Breast epithelium (tissue), 4 donors: ENCODE measurements around the gene PRR5L. TPM values are rescaled to one million over a fixed set of nuclear protein-coding genes. Genes with fewer than 3 reads are reported as not detected.

Experiments
- DNase-seq, 2 donors: peaks; one replicate each; pipeline ENCODE4 v3.0.0-alpha.2; 2019; ENCODE audit warnings: low spot score in 2 of 2
- H3K27ac ChIP-seq, 2 donors: fragments of 200-600 bp; sonication (generic) in 1 of 2; one replicate each; pipeline ENCODE4 v1.5.1; 2016 to 2019; ENCODE audit warnings: mild to moderate bottlenecking in 1 of 2
- H3K27me3 ChIP-seq, 2 donors: fragments of 200-600 bp; sonication (generic) in 1 of 2; one replicate each; pipeline versions ENCODE4 v1.5.1 to v1.6.0; 2017 to 2019; ENCODE audit warnings: control low read depth in 1 of 2, mild to moderate bottlenecking in 1 of 2
- H3K36me3 ChIP-seq: fragments of 200-600 bp; one replicate; pipeline ENCODE4 v1.5.1; 2019
- H3K4me1 ChIP-seq, 2 donors: fragments of 200-600 bp; sonication (generic); one replicate each; pipeline ENCODE4 v1.5.1; 2016 to 2019; ENCODE audit warnings: control low read depth in 1 of 2
- H3K4me3 ChIP-seq, 3 donors: fragments of 200-600 bp; sonication (generic); 1 replicate in 2 of 3; 2 replicates in 1 of 3; pipeline ENCODE4 v1.5.1; 2016 to 2019; ENCODE audit warnings: mild to moderate bottlenecking in 3 of 3, moderate library complexity in 2 of 3
- H3K9me3 ChIP-seq, 2 donors: fragments of 200-600 bp; sonication (generic) in 1 of 2; one replicate each; pipeline ENCODE4 v1.5.1; 2016 to 2019; ENCODE audit warnings: control low read depth in 1 of 2
- CTCF ChIP-seq, 3 donors: fragments of 450-650 bp; IDR thresholded peaks; one replicate each; pipeline ENCODE4 v1.5.1; 2016 to 2017; ENCODE audit warnings: antibody characterized with exemption in 3 of 3, mild to moderate bottlenecking in 3 of 3, moderate library complexity in 3 of 3
- POLR2A ChIP-seq: fragments of 450-650 bp; IDR thresholded peaks from one replicate; pipeline ENCODE4 v1.6.1; 2016; ENCODE audit warnings: antibody characterized with exemption, mild to moderate bottlenecking, moderate library complexity
- POLR2AphosphoS5 ChIP-seq, 3 donors: sonication (generic); formaldehyde crosslinking; IDR thresholded peaks; one replicate each; pipeline ENCODE4 v1.6.1; 2017; ENCODE audit warnings: antibody characterized with exemption in 3 of 3
- intact Hi-C: fragments of 100-400 bp; cut with DNase I; formaldehyde crosslinking; loops from one replicate; pipeline ENCODE4 v1.15.1; 2023; ENCODE audit warnings: low total_unique reads
- total RNA-seq, 3 donors: library from RNA; depleted of rRNA; stranded (reverse); fragments of >200 nt; gene quantifications; one replicate each; pipeline ENCODE4 v1.1.0, GENCODE V29; 2016

The PRR5L gene
- total RNA-seq, 3 donors from 2014 or later: 5.6 to 16.1 (median 16.0) TPM

DNA sequence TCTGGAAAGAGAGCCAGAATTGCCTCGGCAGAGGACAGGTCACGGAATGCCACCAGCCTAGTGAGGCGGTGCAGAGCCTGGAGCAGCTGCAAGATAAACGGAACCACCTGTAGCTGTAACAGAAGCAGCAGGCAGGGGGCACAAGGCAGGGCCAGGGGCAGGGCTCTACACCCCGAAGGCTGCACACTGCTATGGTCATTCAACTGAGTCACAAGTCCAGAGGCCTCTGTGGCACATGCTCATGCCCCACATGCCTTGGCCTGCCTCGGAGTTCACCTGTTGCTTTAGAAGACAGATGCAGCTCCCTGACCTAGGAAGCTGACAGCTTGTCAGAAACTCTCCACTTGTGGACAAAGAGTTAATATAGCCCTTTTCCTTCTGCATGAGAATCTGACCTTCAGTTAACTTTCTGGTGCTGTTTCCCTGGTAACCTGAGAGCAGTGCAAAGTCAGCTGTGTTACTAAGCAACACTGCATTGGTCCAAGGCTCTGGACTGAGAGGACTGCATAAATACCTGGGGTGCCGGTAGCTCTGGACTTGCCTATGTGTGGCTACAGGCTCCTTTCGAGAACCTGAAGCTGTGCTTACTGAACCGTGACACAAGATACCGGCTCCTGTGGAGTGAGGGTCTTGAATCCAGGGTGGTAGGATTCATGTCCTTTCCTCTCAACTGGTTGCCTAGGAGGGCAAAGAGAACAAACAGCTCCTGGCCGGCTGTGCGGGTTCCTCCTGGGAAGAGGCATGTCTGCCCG, 17.4 kb upstream of the PRR5L start:
- DNase-seq: no peak
- TF ChIP-seq POLR2AphosphoS5 (IDR thresholded peaks at IDR 0.05) (no peak), CTCF (IDR thresholded peaks at IDR 0.05) (no peak), POLR2A (no peak)
- Histone ChIP-seq H3K27ac (no peak overlapping the region), H3K9me3 (peaks cover 0 to 11% of the 10 kb centered on the region in 2 donors), H3K27me3 (no peaks in the 10 kb centered on the region), H3K4me3 (no peak overlapping the region), H3K4me1 (no peaks in the 10 kb centered on the region), H3K36me3 (no peaks in the 10 kb centered on the region)
- intact Hi-C loops: no loop called here

DNA sequence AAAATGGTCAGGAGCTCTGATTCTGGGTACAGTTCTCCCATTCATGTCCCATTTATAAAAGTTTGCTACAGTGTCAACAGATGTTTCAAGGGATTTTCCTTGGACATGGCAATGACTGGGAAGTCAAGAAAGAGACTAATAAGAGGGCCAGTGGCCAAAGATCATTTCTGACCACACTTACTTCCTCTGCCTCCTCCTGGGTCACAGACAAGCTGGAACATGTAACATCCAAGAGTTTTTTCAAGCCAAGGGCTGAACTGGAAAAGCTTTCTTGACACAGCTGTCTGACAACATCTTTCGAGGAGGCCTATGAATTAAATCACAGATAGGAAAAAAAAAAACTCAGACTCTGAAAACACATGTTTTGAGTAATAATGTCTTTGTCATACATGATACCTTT, 15.6 kb upstream of the PRR5L start:
- Histone ChIP-seq H3K27ac (no peak overlapping the region), H3K27me3 (no peaks in the 10 kb centered on the region), H3K36me3 (no peaks in the 10 kb centered on the region), H3K9me3 (peaks cover 0 to 11% of the 10 kb centered on the region in 2 donors), H3K4me3 (no peak overlapping the region), H3K4me1 (no peaks in the 10 kb centered on the region)
- no peak for DNase-seq
- intact Hi-C loops: no loop called here
- TF ChIP-seq POLR2AphosphoS5 (IDR thresholded peaks at IDR 0.05) (no peak), CTCF (IDR thresholded peaks at IDR 0.05) (no peak), POLR2A (no peak)

- TF ChIP-seq POLR2AphosphoS5 (IDR thresholded peaks at IDR 0.05) (no peak), POLR2A (no peak), CTCF (IDR thresholded peaks at IDR 0.05) (no peak)
- Histone ChIP-seq H3K4me1 (no peaks in the 10 kb centered on the region), H3K36me3 (no peaks in the 10 kb centered on the region), H3K9me3 (peaks cover 0 to 11% of the 10 kb centered on the region in 2 donors), H3K4me3 (no peak overlapping the region), H3K27ac (no peak overlapping the region), H3K27me3 (no peaks in the 10 kb centered on the region)
- intact Hi-C loops: no loop called here
- DNase-seq: no peak
Measured at GRCh38 chr11:36281850-36282249, 14.2 kb upstream of the PRR5L start.

- Histone ChIP-seq H3K36me3 (no peaks in the 10 kb centered on the region), H3K27me3 (no peaks in the 10 kb centered on the region), H3K9me3 (peaks cover 0 to 11% of the 10 kb centered on the region in 2 donors), H3K4me3 (no peak overlapping the region), H3K27ac (no peak overlapping the region), H3K4me1 (no peaks in the 10 kb centered on the region)
- DNase-seq: no peak
- intact Hi-C loops: no loop called here
- no peak for TF ChIP-seq CTCF (IDR thresholded peaks at IDR 0.05)
- TF ChIP-seq POLR2A: no peak
- no peak for TF ChIP-seq POLR2AphosphoS5 (IDR thresholded peaks at IDR 0.05)
Measured at GRCh38 chr11:36282926-36283325, 13.2 kb upstream of the PRR5L start.

DNA sequence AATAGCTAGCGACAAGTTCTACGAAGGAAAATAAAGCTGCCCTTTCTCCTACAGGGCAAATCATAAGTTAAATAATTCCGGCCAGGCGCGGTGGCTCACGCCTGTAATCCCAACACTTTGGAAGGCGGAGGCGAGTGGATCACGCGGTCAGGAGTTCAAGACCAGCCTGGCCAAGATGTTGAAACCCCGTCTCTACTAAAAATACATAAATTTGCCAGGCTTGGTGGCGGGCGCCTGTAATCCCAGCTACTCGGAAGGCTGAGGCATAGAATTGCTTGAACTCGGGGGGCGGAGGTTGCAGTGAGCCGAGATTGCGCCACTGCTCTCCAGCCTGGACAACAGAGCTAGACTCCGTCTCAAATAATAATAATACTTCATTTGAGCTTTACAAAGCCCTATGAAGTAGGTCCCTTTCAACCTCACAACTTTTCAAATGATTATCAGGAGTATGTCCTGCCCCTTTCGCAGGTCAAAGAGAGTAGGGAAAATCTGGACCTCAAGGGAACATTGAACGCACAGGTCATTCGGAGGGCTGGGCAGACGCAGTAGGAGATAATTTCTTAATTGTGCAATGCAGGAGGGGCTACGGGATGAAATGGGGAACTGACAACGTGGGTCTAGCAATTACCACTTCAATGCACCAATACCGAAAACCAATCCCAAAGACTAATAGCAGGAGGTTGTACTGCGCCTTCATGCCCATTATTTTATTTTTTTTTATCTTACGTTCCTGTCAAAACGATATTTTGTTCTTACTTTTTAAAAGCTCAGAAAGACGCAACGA, 7.5 kb upstream of the PRR5L start:
- Histone ChIP-seq H3K4me3 (peak overlapping the region; percentile 66 to 80 (median 66)), H3K27ac (peak overlapping the region; percentile 36 to 53), H3K4me1 (no peaks in the 10 kb centered on the region), H3K36me3 (no peaks in the 10 kb centered on the region), H3K9me3 (no peaks in the 10 kb centered on the region), H3K27me3 (no peaks in the 10 kb centered on the region)
- DNase-seq: no peak
- intact Hi-C loops: no loop called here
- TF ChIP-seq CTCF (IDR thresholded peaks at IDR 0.05) (no peak), POLR2A (no peak)
